ENCODE data around the gene HYKK.

DNA sequence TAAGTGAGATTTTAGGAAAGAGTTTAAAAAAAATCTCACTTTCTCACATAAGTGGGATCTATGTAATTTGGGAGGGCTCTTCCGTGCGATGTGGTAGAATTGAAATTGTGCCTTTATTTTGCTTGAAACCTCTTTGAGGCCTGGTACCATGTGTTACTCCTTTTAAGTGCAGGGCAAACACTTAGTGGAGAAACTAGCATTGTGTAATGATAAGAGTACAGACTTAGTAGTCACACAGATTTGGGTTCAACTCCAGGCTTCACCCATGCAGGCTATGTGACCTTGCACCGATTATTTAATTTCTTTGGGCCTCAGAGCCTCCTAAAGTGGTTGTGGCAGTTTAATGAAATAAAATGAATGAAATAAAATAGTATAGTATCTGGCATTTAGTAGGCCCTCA is 35.3 kb downstream of the HYKK start:
- TF ChIP-seq, protein P1, sequence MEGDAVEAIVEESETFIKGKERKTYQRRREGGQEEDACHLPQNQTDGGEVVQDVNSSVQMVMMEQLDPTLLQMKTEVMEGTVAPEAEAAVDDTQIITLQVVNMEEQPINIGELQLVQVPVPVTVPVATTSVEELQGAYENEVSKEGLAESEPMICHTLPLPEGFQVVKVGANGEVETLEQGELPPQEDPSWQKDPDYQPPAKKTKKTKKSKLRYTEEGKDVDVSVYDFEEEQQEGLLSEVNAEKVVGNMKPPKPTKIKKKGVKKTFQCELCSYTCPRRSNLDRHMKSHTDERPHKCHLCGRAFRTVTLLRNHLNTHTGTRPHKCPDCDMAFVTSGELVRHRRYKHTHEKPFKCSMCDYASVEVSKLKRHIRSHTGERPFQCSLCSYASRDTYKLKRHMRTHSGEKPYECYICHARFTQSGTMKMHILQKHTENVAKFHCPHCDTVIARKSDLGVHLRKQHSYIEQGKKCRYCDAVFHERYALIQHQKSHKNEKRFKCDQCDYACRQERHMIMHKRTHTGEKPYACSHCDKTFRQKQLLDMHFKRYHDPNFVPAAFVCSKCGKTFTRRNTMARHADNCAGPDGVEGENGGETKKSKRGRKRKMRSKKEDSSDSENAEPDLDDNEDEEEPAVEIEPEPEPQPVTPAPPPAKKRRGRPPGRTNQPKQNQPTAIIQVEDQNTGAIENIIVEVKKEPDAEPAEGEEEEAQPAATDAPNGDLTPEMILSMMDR (conservative IDR thresholded peaks at IDR 0.05) = no peak
- no peak for TF ChIP-seq EZH2 (IDR thresholded peaks at IDR 0.05; ENCODE audit: low read depth)

Data from PC-9 (cell line).